K562 (cell line): ENCODE results near the gene DCUN1D3. TPM values are rescaled to one million over a fixed set of nuclear protein-coding genes. Genes with fewer than 3 reads are reported as not detected.

Experiments
- AFF1 ChIP-seq, 2 experiments: fragments of 450-650 bp; IDR thresholded peaks; 2 replicates each; pipeline ENCODE4 v1.6.1; 2018; ENCODE audit warnings: mild to moderate bottlenecking in 2 of 2, low read depth in 1 of 2; ENCODE audit not compliant: partially characterized antibody in 2 of 2
- GTF2B ChIP-seq: IDR thresholded peaks from 2 replicates; pipeline ENCODE4 v1.6.1; 2011; ENCODE audit not compliant: insufficient read length; ENCODE audit errors: extremely low read depth
- JUN ChIP-seq, 2 experiments: sonication (generic) in 1 of 2; formaldehyde crosslinking in 1 of 2; IDR thresholded peaks; 2 replicates each; pipeline versions ENCODE4 v1.6.1 to v1.8.0; 2012 to 2022; ENCODE audit warnings: borderline replicate concordance in 2 of 2, mild to moderate bottlenecking in 2 of 2, improper control_type of control experiment in 1 of 2, low read depth in 1 of 2, low read length in 1 of 2, missing genetic modification reagents in 1 of 2
- MEF2A ChIP-seq: IDR thresholded peaks from 2 replicates; pipeline ENCODE4 v1.6.1; 2011; ENCODE audit warnings: low read depth, mild to moderate bottlenecking, low read length, moderate library complexity; ENCODE audit not compliant: control insufficient read depth
- NCOA1 ChIP-seq: fragments of 450-650 bp; IDR thresholded peaks from 2 replicates; pipeline ENCODE4 v1.6.1; 2016; ENCODE audit warnings: low read depth
- RBFOX2 ChIP-seq: fragments of 200-400 bp; formaldehyde crosslinking; IDR thresholded peaks from 2 replicates; pipeline ENCODE4 v1.6.1; 2017; ENCODE audit warnings: low read depth, mild to moderate bottlenecking, low read length, moderate library complexity
- RERE ChIP-seq: sonication (generic); formaldehyde crosslinking; IDR thresholded peaks from 2 replicates; pipeline ENCODE4 v1.8.0; 2023; ENCODE audit warnings: missing genetic modification reagents, mild to moderate bottlenecking, borderline replicate concordance
- ZEB2 ChIP-seq: fragments of 450-650 bp; IDR thresholded peaks from 2 replicates; pipeline ENCODE4 v1.6.1; 2016
- ZNF740 ChIP-seq, 3 experiments: fragments of 200-800 bp in 1 of 3; sonication (Bioruptor generic) in 1 of 3; sonication (generic) in 1 of 3; formaldehyde crosslinking in 1 of 3; IDR thresholded peaks; 2 replicates each; pipeline versions ENCODE4 v1.6.1 to v1.8.0; 2016 to 2022; ENCODE audit warnings: mild to moderate bottlenecking in 2 of 3, missing compliant biosample characterization in 2 of 3, missing genetic modification characterization in 2 of 3, missing genetic modification reagents in 1 of 3
- polyA plus RNA-seq, 8 experiments: library from polyadenylated mRNA; depleted of rRNA in 4 of 8; stranded (reverse) in 5 of 8; unstranded in 3 of 8; fragments of >200 nt; fragmentation: Nextera tagmentation in 2 of 8; fragmentation: Illumina TruSeq in 1 of 8; extraction: Ambion mirVana in 2 of 8; extraction: Trizol in 1 of 8; gene quantifications; 2 replicates each; pipeline versions ENCODE4 v1.2.1 to v1.2.3, GENCODE V29; 2011 to 2014; ENCODE audit warnings: inconsistent platforms in 1 of 8, missing spikeins in 1 of 8
- total RNA-seq, 7 experiments: library from RNA; depleted of rRNA in 6 of 7; stranded (reverse); fragments of >200 nt in 6 of 7; fragmentation: Illumina TruSeq in 2 of 7; extraction: Trizol in 2 of 7; gene quantifications; 2 replicates each; pipeline versions ENCODE4 v1.2.1 to v1.2.3, GENCODE V29; 2011 to 2021; ENCODE audit warnings: low replicate concordance in 1 of 7

The DCUN1D3 gene
- total and polyA plus RNA-seq, 9 of the 15 experiments (the other 6 are each of a cell fraction or from before 2014, with no cell fraction given): 1.0 to 4.7 (median 2.2) TPM

- TF ChIP-seq ZNF740 (CRISPR knock-in tag; IDR thresholded peaks at IDR 0.05) (no peak), ZNF740 (tag; IDR thresholded peaks at IDR 0.05) (no peak), RBFOX2 (peak; percentile 57), NCOA1 (peak; percentile 45; the same call in 1 of the 2 replicates), JUN (IDR thresholded peaks at IDR 0.05; ENCODE audit: borderline replicate concordance, low read depth, low read length) (peak; percentile 82), JUN (CRISPR knock-in tag; IDR thresholded peaks at IDR 0.05; ENCODE audit: borderline replicate concordance) (no peak), GTF2B (no peak), MEF2A (no peak), RERE (no peak), ZEB2 (peak; percentile 34; the same call in 1 of the 2 replicates), AFF1 (IDR thresholded peaks at IDR 0.05; ENCODE audit: low read depth in 1 of 2, partially characterized antibody in 2 of 2) (peak in 1 of 2 experiments; percentile 69)
Observed at GRCh38 chr16:20918486-20919239, 18.5 kb upstream of the DCUN1D3 start (continued).
